H1 (cell line): ENCODE data around the gene ADIPOQ. TPM values are rescaled to one million over a fixed set of nuclear protein-coding genes. Genes with fewer than 3 reads are reported as not detected.

Experiments used
- CTCF ChIA-PET: fragments of 300-600 bp; sonication (Branson Sonifier 250); formaldehyde crosslinking; loops from one replicate; lab custom pipeline; 2021; ENCODE audit not compliant: partially characterized antibody; lab: Charles Lee
- POLR2A ChIA-PET: fragments of 300-600 bp; sonication (Branson Sonifier 250); formaldehyde crosslinking; loops from one replicate; lab custom pipeline; 2021; ENCODE audit warnings: inconsistent platforms; ENCODE audit not compliant: partially characterized antibody; lab: Charles Lee
- DNase-seq, 2 experiments: peaks; one replicate each; pipeline versions ENCODE4 v3.0.0 to v3.0.0-alpha.2; 2010 to 2022; ENCODE audit warnings: low spot score in 2 of 2, low read depth in 1 of 2, mixed read lengths in 1 of 2
- FAIRE-seq: peaks from 2 replicates; lab custom pipeline; 2011; peaks lifted over from hg19 to GRCh38; lab: Jason Lieb, UNC
- H2AFZ ChIP-seq: 2 replicates; pipeline ENCODE4 v1.8.1; 2012; ENCODE audit warnings: low read length, inconsistent platforms
- H2AK5ac ChIP-seq: 2 replicates; pipeline ENCODE4 v1.6.1; 2013; ENCODE audit warnings: low read depth, low read length
- H2BK120ac ChIP-seq: replicated peaks from 2 replicates; pipeline ENCODE3; 2013; ENCODE audit warnings: low read depth, low read length, inconsistent platforms
- H2BK12ac ChIP-seq: 2 replicates; pipeline ENCODE4 v1.6.1; 2013; ENCODE audit warnings: low read depth, low read length
- H2BK15ac ChIP-seq: 2 replicates; pipeline ENCODE4 v1.6.1; 2013; ENCODE audit warnings: low read length
- H2BK20ac ChIP-seq: 2 replicates; pipeline ENCODE4 v1.6.1; 2013; ENCODE audit warnings: low read length
- H2BK5ac ChIP-seq: 2 replicates; pipeline ENCODE4 v1.6.1; 2013; ENCODE audit warnings: low read depth, low read length
- H3K14ac ChIP-seq: 2 replicates; pipeline ENCODE4 v1.6.1; 2013; ENCODE audit warnings: inconsistent platforms; ENCODE audit not compliant: insufficient read length
- H3K18ac ChIP-seq: 2 replicates; pipeline ENCODE4 v1.6.1; 2013; ENCODE audit warnings: low read length; ENCODE audit errors: extremely low read depth
- H3K23ac ChIP-seq: 2 replicates; pipeline ENCODE4 v1.6.1; 2013; ENCODE audit warnings: inconsistent platforms; ENCODE audit not compliant: insufficient read length
- H3K23me2 ChIP-seq: 2 replicates; pipeline ENCODE4 v1.6.1; 2013; ENCODE audit warnings: low read depth, low read length
- H3K27ac ChIP-seq: 2 replicates; pipeline ENCODE4 v1.6.1; 2011; ENCODE audit warnings: low read depth, low read length, inconsistent platforms
- H3K27me3 ChIP-seq, 4 experiments: replicated peaks in 1 of 4; 1 replicate in 1 of 4; 2 replicates in 3 of 4; pipeline versions ENCODE4 v1.6.1 to v1.8.1; 2011 to 2013; ENCODE audit warnings: low read length in 3 of 4, mild to moderate bottlenecking in 3 of 4, inconsistent platforms in 2 of 4, mixed read lengths in 2 of 4, moderate library complexity in 1 of 4; ENCODE audit not compliant: control insufficient read depth in 3 of 4, insufficient read depth in 3 of 4; ENCODE audit errors: extremely low read depth in 1 of 4
- H3K36me3 ChIP-seq, 4 experiments: 2 replicates each; pipeline versions ENCODE4 v1.6.1 to v1.8.1; 2011 to 2013; ENCODE audit warnings: mild to moderate bottlenecking in 4 of 4, low read length in 3 of 4, moderate library complexity in 2 of 4, control low read depth in 1 of 4, inconsistent platforms in 1 of 4; ENCODE audit not compliant: insufficient read depth in 4 of 4, control insufficient read depth in 2 of 4
- H3K4ac ChIP-seq: replicated peaks from 2 replicates; pipeline ENCODE3; 2013; ENCODE audit warnings: low read length, low read depth, mixed read lengths, inconsistent platforms; ENCODE audit not compliant: insufficient read length
- H3K4me1 ChIP-seq, 4 experiments: replicated peaks in 1 of 4; 1 replicate in 1 of 4; 2 replicates in 3 of 4; pipeline versions ENCODE4 v1.6.1 to v1.8.1; 2011 to 2013; ENCODE audit warnings: low read length in 3 of 4, inconsistent platforms in 2 of 4, mixed read lengths in 1 of 4; ENCODE audit not compliant: insufficient read depth in 4 of 4, control insufficient read depth in 3 of 4
- H3K4me2 ChIP-seq, 2 experiments: 2 replicates each; pipeline versions ENCODE4 v1.6.1 to v1.8.1; 2011 to 2013; ENCODE audit warnings: low read depth in 2 of 2, low read length in 2 of 2, control low read depth in 1 of 2, inconsistent platforms in 1 of 2, mild to moderate bottlenecking in 1 of 2; ENCODE audit not compliant: insufficient read depth in 1 of 2
- H3K4me3 ChIP-seq, 4 experiments: fragments of 200-600, 300-600 bp in 1 of 4; sonication (generic), shearing (Covaris generic), sonication (Bioruptor Twin) in 1 of 4; 2 replicates each; pipeline versions ENCODE4 v1.5.1 to v1.8.1; 2011 to 2016; ENCODE audit warnings: low read length in 4 of 4, low read depth in 3 of 4, control low read depth in 2 of 4, inconsistent platforms in 2 of 4, mild to moderate bottlenecking in 2 of 4, mixed read lengths in 1 of 4, moderate library complexity in 1 of 4; ENCODE audit not compliant: insufficient read depth in 2 of 4; ENCODE audit errors: extremely low read depth in 1 of 4
- H3K56ac ChIP-seq: replicated peaks from 2 replicates; pipeline ENCODE3; 2013; ENCODE audit warnings: low read depth, mild to moderate bottlenecking, mixed read lengths, low read length, inconsistent platforms; ENCODE audit not compliant: insufficient read length
- H3K79me1 ChIP-seq: 2 replicates; pipeline ENCODE4 v1.6.1; 2013; ENCODE audit warnings: low read depth, low read length, control low read depth
- H3K79me2 ChIP-seq, 2 experiments: 2 replicates each; pipeline versions ENCODE4 v1.6.1 to v1.8.1; 2012 to 2013; ENCODE audit warnings: low read length in 2 of 2, mild to moderate bottlenecking in 2 of 2, inconsistent platforms in 1 of 2; ENCODE audit not compliant: insufficient read depth in 2 of 2, control insufficient read depth in 1 of 2
- H3K9ac ChIP-seq, 4 experiments: replicated peaks in 1 of 4; 1 replicate in 1 of 4; 2 replicates in 3 of 4; pipeline versions ENCODE4 v1.6.1 to v1.8.1; 2011 to 2013; ENCODE audit warnings: low read depth in 3 of 4, low read length in 3 of 4, control low read depth in 2 of 4, mild to moderate bottlenecking in 2 of 4, moderate library complexity in 2 of 4, inconsistent platforms in 1 of 4; ENCODE audit errors: extremely low read depth in 1 of 4
- H3K9me3 ChIP-seq, 2 experiments: 2 replicates each; pipeline versions ENCODE4 v1.6.1 to v1.8.1; 2012 to 2013; ENCODE audit warnings: mild to moderate bottlenecking in 2 of 2, moderate library complexity in 2 of 2, control low read depth in 1 of 2, inconsistent platforms in 1 of 2, low read depth in 1 of 2, low read length in 1 of 2, mixed read lengths in 1 of 2; ENCODE audit not compliant: insufficient read depth in 2 of 2
- H4K20me1 ChIP-seq, 2 experiments: replicated peaks in 1 of 2; 2 replicates each; pipeline versions ENCODE3 to v1.8.1; 2011 to 2013; ENCODE audit warnings: inconsistent platforms in 2 of 2, low read length in 2 of 2, mild to moderate bottlenecking in 1 of 2; ENCODE audit not compliant: insufficient read depth in 2 of 2, control insufficient read depth in 1 of 2
- H4K5ac ChIP-seq: 2 replicates; pipeline ENCODE4 v1.6.1; 2013; ENCODE audit warnings: low read length, low read depth, mixed read lengths, inconsistent platforms; ENCODE audit not compliant: insufficient read length
- H4K8ac ChIP-seq: 2 replicates; pipeline ENCODE4 v1.8.0; 2013; ENCODE audit warnings: mild to moderate bottlenecking, moderate library complexity, low read length, inconsistent platforms; ENCODE audit not compliant: insufficient read depth; ENCODE audit errors: extremely low read depth
- H4K91ac ChIP-seq: replicated peaks from 2 replicates; pipeline ENCODE3; 2013; ENCODE audit warnings: low read length, mixed read lengths, inconsistent platforms; ENCODE audit not compliant: insufficient read length
- ASH2L ChIP-seq: fragments of 200-600, 300-600 bp; sonication (generic); IDR thresholded peaks from one replicate; pipeline ENCODE4 v1.7.1; 2017; ENCODE audit warnings: low read length
- BACH1 ChIP-seq: IDR thresholded peaks from 2 replicates; pipeline ENCODE4 v1.6.1; 2012; ENCODE audit warnings: low read length, improper control_type of control experiment
- BRCA1 ChIP-seq: IDR thresholded peaks from 2 replicates; pipeline ENCODE4 v1.6.1; 2012; ENCODE audit warnings: low read depth, low read length, improper control_type of control experiment
- KDM4A ChIP-seq: IDR thresholded peaks from one replicate; pipeline ENCODE4 v1.7.1; 2012; ENCODE audit warnings: low read depth, mild to moderate bottlenecking, moderate library complexity, low read length, inconsistent platforms; ENCODE audit not compliant: severe bottlenecking
- MAFK ChIP-seq: IDR thresholded peaks from 2 replicates; pipeline ENCODE4 v1.6.1; 2012; ENCODE audit warnings: low read depth, mild to moderate bottlenecking, improper control_type of control experiment, low read length
- NANOG ChIP-seq: IDR thresholded peaks from 2 replicates; pipeline ENCODE4 v1.6.1; 2011; ENCODE audit warnings: low read length, low read depth, mild to moderate bottlenecking, inconsistent platforms; ENCODE audit not compliant: insufficient read depth, poor library complexity, severe bottlenecking
- RAD21 ChIP-seq, 2 experiments: IDR thresholded peaks in 1 of 2; conservative IDR thresholded peaks in 1 of 2; 2 replicates each; pipeline ENCODE4 v1.6.1; 2011; ENCODE audit warnings: low read depth in 2 of 2, low read length in 2 of 2, improper control_type of control experiment in 1 of 2, inconsistent platforms in 1 of 2, mild to moderate bottlenecking in 1 of 2, moderate library complexity in 1 of 2
- SIX5 ChIP-seq: IDR thresholded peaks from 2 replicates; pipeline ENCODE4 v1.6.1; 2011; ENCODE audit warnings: mild to moderate bottlenecking, low read depth, low read length
- TCF12 ChIP-seq: IDR thresholded peaks from 2 replicates; pipeline ENCODE4 v1.6.1; 2011; ENCODE audit warnings: low read depth, mild to moderate bottlenecking, low read length
- TEAD4 ChIP-seq: IDR thresholded peaks from 2 replicates; pipeline ENCODE4 v1.6.1; 2012; ENCODE audit warnings: low read depth, low read length, inconsistent platforms, mixed read lengths
- ZNF274 ChIP-seq: IDR thresholded peaks from 2 replicates; pipeline ENCODE4 v1.7.0; 2012; ENCODE audit warnings: low read length, borderline replicate concordance; ENCODE audit errors: extremely low read depth
- WGBS, 2 experiments: shearing (Covaris generic) in 1 of 2; methylation state at CpG; one replicate each; pipeline versions ENCODE4 v1.1.6 to v1.1.7; 2013 to 2015; ENCODE audit warnings: low lambda C conversion rate in 2 of 2, mixed read lengths in 2 of 2, inconsistent platforms in 1 of 2, low coverage in 1 of 2, missing lambda C conversion rate in 1 of 2; ENCODE audit not compliant: insufficient replicate concordance in 2 of 2, insufficient coverage in 1 of 2, insufficient read length in 1 of 2; ENCODE audit errors: extremely low coverage in 1 of 2, missing lambda C conversion rate in 1 of 2; 5-methylcytosine and 5-hydroxymethylcytosine counted together
- polyA plus RNA-seq, 7 experiments: library from polyadenylated mRNA; depleted of rRNA in 3 of 7; stranded (reverse) in 5 of 7; unstranded in 2 of 7; fragments of >200 nt in 5 of 7; fragments of 200-250 nt in 2 of 7; gene quantifications; 1 replicate in 5 of 7; 2 replicates in 1 of 7; 4 replicates in 1 of 7; pipeline versions ENCODE4 v1.2.1 to v1.2.3, GENCODE V29; 2011 to 2013; ENCODE audit warnings: missing spikeins in 2 of 7, mixed read lengths in 2 of 7
- total RNA-seq: library from RNA; stranded (reverse); fragmentation: NEBNext Ultra II Directional; extraction: Animal tissue kit (Norgen Biotek cat#: 25700); gene quantifications from 2 replicates; pipeline ENCODE4 v1.2.1, GENCODE V29; 2021
- TF ChIP-seq, protein P1 (sequence below): IDR thresholded peaks from 2 replicates; pipeline ENCODE4 v1.6.1; 2012; ENCODE audit warnings: inconsistent platforms
- TF ChIP-seq, protein P2 (sequence below): IDR thresholded peaks from 2 replicates; pipeline ENCODE4 v1.6.1; 2012; ENCODE audit warnings: low read length, inconsistent platforms

ADIPOQ gene
- total and polyA plus RNA-seq, 2 of the 8 experiments (the other 6 are each of a cell fraction or from before 2014, with no cell fraction given), result not detected

DNA sequence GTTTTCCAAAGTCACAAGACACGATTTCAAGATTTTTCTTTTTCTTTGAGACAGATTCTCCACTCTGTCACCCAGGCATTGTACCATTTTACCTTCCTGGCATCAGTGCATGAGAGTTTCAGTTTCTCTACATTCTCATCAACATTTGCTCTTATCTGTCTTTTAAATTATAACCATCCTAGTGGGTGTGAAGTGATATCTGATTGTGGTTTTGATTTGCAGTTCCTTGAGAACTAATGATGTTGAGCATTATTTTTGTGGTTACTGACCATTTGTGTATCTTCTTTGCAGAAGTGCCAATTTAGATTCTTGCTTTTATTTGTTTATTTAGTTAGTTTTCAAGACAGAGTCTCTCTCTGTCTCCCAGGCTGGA is 41.2 kb downstream of the ADIPOQ start:
- H2BK5ac ChIP-seq, result no peak overlapping the region
- H3K23me2 ChIP-seq, result no peaks in the 10 kb centered on the region
- TF ChIP-seq, protein P1, sequence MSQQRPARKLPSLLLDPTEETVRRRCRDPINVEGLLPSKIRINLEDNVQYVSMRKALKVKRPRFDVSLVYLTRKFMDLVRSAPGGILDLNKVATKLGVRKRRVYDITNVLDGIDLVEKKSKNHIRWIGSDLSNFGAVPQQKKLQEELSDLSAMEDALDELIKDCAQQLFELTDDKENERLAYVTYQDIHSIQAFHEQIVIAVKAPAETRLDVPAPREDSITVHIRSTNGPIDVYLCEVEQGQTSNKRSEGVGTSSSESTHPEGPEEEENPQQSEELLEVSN, result no peak
- TF ChIP-seq BRCA1, result no peak
- TF ChIP-seq KDM4A, result no peak
- TF ChIP-seq, protein P2, sequence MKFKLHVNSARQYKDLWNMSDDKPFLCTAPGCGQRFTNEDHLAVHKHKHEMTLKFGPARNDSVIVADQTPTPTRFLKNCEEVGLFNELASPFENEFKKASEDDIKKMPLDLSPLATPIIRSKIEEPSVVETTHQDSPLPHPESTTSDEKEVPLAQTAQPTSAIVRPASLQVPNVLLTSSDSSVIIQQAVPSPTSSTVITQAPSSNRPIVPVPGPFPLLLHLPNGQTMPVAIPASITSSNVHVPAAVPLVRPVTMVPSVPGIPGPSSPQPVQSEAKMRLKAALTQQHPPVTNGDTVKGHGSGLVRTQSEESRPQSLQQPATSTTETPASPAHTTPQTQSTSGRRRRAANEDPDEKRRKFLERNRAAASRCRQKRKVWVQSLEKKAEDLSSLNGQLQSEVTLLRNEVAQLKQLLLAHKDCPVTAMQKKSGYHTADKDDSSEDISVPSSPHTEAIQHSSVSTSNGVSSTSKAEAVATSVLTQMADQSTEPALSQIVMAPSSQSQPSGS, result no peak
- no peak for TF ChIP-seq SIX5
- TF ChIP-seq TCF12, result no peak
- TF ChIP-seq BACH1, result no peak
- TF ChIP-seq ASH2L, result no peak
- no peak for TF ChIP-seq NANOG
- TF ChIP-seq MAFK, result no peak
- no peak for TF ChIP-seq ZNF274
- TF ChIP-seq RAD21 (IDR thresholded peaks at IDR 0.05 in 1 of 2, conservative IDR thresholded peaks at IDR 0.05 in 1 of 2; ENCODE audit: low read depth in 2 of 2, low read length in 2 of 2), result no peak
- no peak for TF ChIP-seq TEAD4

More for the DNA sequence above, 41.2 kb downstream of the ADIPOQ start:
- no peak overlapping the region for H3K14ac ChIP-seq
- no peak overlapping the region for H4K8ac ChIP-seq
- H3K9ac ChIP-seq, result no peak overlapping the region
- no peak overlapping the region for H2AFZ ChIP-seq
- no peak overlapping the region for H3K4ac ChIP-seq
- H3K79me1 ChIP-seq, result no peaks in the 10 kb centered on the region
- no peaks in the 10 kb centered on the region for H4K20me1 ChIP-seq
- H3K4me2 ChIP-seq, result no peak overlapping the region
- H4K5ac ChIP-seq, result no peak overlapping the region
- H3K36me3 ChIP-seq, result no peaks in the 10 kb centered on the region
- peaks cover 0 to 16% (median 10%) of the 10 kb centered on the region in 4 experiments; a peak in 5 of 7 replicates for H3K4me1 ChIP-seq
- no peak overlapping the region for H3K18ac ChIP-seq
- FAIRE-seq, result no peak
- H3K56ac ChIP-seq, result no peak overlapping the region
- no peak overlapping the region for H2AK5ac ChIP-seq
- H3K23ac ChIP-seq, result no peak overlapping the region
- no peak overlapping the region for H3K27ac ChIP-seq
- no peak for DNase-seq
- no peaks in the 10 kb centered on the region for H3K79me2 ChIP-seq
- ChIA-PET POLR2A (no interaction called here), CTCF (no interaction called here)
- H3K4me3 ChIP-seq, result no peak overlapping the region
- H2BK120ac ChIP-seq, result no peak overlapping the region
- WGBS, 2 experiments, result 87% methylated on average over 1 of the region's 1 CpG; no CpG with 5 or more reads in 1 of the 2 experiments
- no peaks in the 10 kb centered on the region; a peak in 1 of 4 replicates for H3K9me3 ChIP-seq
- H3K27me3 ChIP-seq, result no peaks in the 10 kb centered on the region
- no peak overlapping the region for H4K91ac ChIP-seq
- no peak overlapping the region for H2BK20ac ChIP-seq
- no peak overlapping the region for H2BK12ac ChIP-seq
- no peak overlapping the region for H2BK15ac ChIP-seq
